Measurements from ENCODE around the gene TECRL.

- TF ChIP-seq GATA2 (IDR thresholded peaks at IDR 0.05; ENCODE audit: low read depth, low read length) (no peak), GATA3 (IDR thresholded peaks at IDR 0.05; ENCODE audit: low read depth, low read length) (no peak)
These were observed 74.3 kb downstream of the TECRL start for GRCh38 chr4:64334964-64335363.

Measured in SH-SY5Y (cell line).